Astrocyte (in vitro differentiated cells and primary cell): ENCODE data around the gene TENM4. TPM values are rescaled to one million over a fixed set of nuclear protein-coding genes. Genes with fewer than 3 reads are reported as not detected.

Experiments
- DNase-seq: peaks from one replicate; pipeline ENCODE4 v3.0.0-alpha.2; 2010; ENCODE audit warnings: low read depth
- FAIRE-seq: peaks from 2 replicates; lab custom pipeline; 2011; peaks lifted over from hg19 to GRCh38; lab: Jason Lieb, UNC
- H2AFZ ChIP-seq: 2 replicates; pipeline ENCODE4 v1.6.0; 2012; ENCODE audit warnings: low read depth, low read length, inconsistent platforms
- H3K27ac ChIP-seq: 2 replicates; pipeline ENCODE4 v1.5.1; 2011; ENCODE audit warnings: low read depth, low read length, inconsistent platforms
- H3K27me3 ChIP-seq: 2 replicates; pipeline ENCODE4 v1.6.0; 2011; ENCODE audit warnings: low read length, inconsistent platforms; ENCODE audit not compliant: insufficient read depth
- H3K36me3 ChIP-seq: 2 replicates; pipeline ENCODE4 v1.5.1; 2011; ENCODE audit warnings: low read length, inconsistent platforms; ENCODE audit not compliant: insufficient read depth
- H3K4me1 ChIP-seq: 2 replicates; pipeline ENCODE4 v1.5.1; 2011; ENCODE audit warnings: low read length, inconsistent platforms; ENCODE audit not compliant: insufficient read depth
- H3K4me2 ChIP-seq: 2 replicates; pipeline ENCODE4 v1.6.0; 2012; ENCODE audit warnings: low read length, inconsistent platforms
- H3K4me3 ChIP-seq: 2 replicates; pipeline ENCODE4 v1.5.1; 2011; ENCODE audit warnings: low read depth, mild to moderate bottlenecking, low read length, inconsistent platforms; ENCODE audit not compliant: insufficient read depth
- H3K79me2 ChIP-seq: 2 replicates; pipeline ENCODE4 v1.6.0; 2012; ENCODE audit warnings: mild to moderate bottlenecking, low read length, inconsistent platforms; ENCODE audit not compliant: insufficient read depth
- H3K9ac ChIP-seq: 2 replicates; pipeline ENCODE4 v1.6.0; 2012; ENCODE audit warnings: mild to moderate bottlenecking, low read length, inconsistent platforms
- H3K9me3 ChIP-seq: 2 replicates; pipeline ENCODE4 v1.5.1; 2012; ENCODE audit warnings: low read depth, mild to moderate bottlenecking, low read length, inconsistent platforms; ENCODE audit not compliant: insufficient read depth
- H4K20me1 ChIP-seq: 2 replicates; pipeline ENCODE4 v1.6.0; 2012; ENCODE audit warnings: low read length, inconsistent platforms; ENCODE audit not compliant: insufficient read depth
- H3K27ac Mint-ChIP-seq: one replicate; pipeline ENCODE4 v1.8.0; 2021; ENCODE audit warnings: mild to moderate bottlenecking, mixed read lengths; ENCODE audit not compliant: unreplicated experiment
- H3K27me3 Mint-ChIP-seq: one replicate; pipeline ENCODE4 v1.8.0; 2021; ENCODE audit warnings: low read depth, mixed read lengths; ENCODE audit not compliant: unreplicated experiment
- H3K36me3 Mint-ChIP-seq: one replicate; pipeline ENCODE4 v1.8.0; 2021; ENCODE audit warnings: low read depth, mixed read lengths; ENCODE audit not compliant: unreplicated experiment
- H3K4me1 Mint-ChIP-seq: one replicate; pipeline ENCODE4 v1.8.0; 2021; ENCODE audit warnings: low read depth, mixed read lengths; ENCODE audit not compliant: unreplicated experiment
- H3K4me3 Mint-ChIP-seq: one replicate; pipeline ENCODE4 v1.8.0; 2021; ENCODE audit warnings: mild to moderate bottlenecking, moderate library complexity, mixed read lengths; ENCODE audit not compliant: unreplicated experiment
- H3K9me3 Mint-ChIP-seq: one replicate; pipeline ENCODE4 v1.8.0; 2021; ENCODE audit warnings: mild to moderate bottlenecking, mixed read lengths; ENCODE audit not compliant: unreplicated experiment
- EZH2 ChIP-seq: IDR thresholded peaks from 2 replicates; pipeline ENCODE4 v1.6.1; 2012; ENCODE audit warnings: mild to moderate bottlenecking, low read length, inconsistent platforms; ENCODE audit not compliant: insufficient read depth
- total RNA-seq: library from RNA; stranded (reverse); gene quantifications from 2 replicates; pipeline ENCODE4 v1.2.1, GENCODE V29; 2021
- TF ChIP-seq, protein P1 (sequence below): IDR thresholded peaks from 2 replicates; pipeline ENCODE4 v1.5.1; 2011; ENCODE audit warnings: low read depth, mild to moderate bottlenecking, inconsistent platforms, low read length, moderate library complexity; ENCODE audit not compliant: insufficient read depth

TENM4 gene
- total RNA-seq, 1 donor from 2014 or later, result 7.5 TPM

- Histone ChIP-seq H3K27ac (no peak overlapping the region), H3K79me2 (no peaks in the 10 kb centered on the region), H3K4me3 (no peak overlapping the region), H3K36me3 (no peaks in the 10 kb centered on the region), H3K27me3 (no peaks in the 10 kb centered on the region), H2AFZ (no peak overlapping the region), H3K4me1 (no peaks in the 10 kb centered on the region), H3K9ac (no peak overlapping the region), H3K9me3 (no peaks in the 10 kb centered on the region), H3K4me2 (no peak overlapping the region), H4K20me1 (no peaks in the 10 kb centered on the region)
- Mint-ChIP-seq H3K27me3 (peaks cover 18% of the 10 kb centered on the region), H3K27ac (no peak overlapping the region), H3K9me3 (peaks cover 7% of the 10 kb centered on the region), H3K4me1 (no peaks in the 10 kb centered on the region), H3K36me3 (peaks cover 2% of the 10 kb centered on the region), H3K4me3 (no peak overlapping the region)
- DNase-seq, result no peak
- no peak for FAIRE-seq
- TF ChIP-seq EZH2, result no peak
- TF ChIP-seq, protein P1, sequence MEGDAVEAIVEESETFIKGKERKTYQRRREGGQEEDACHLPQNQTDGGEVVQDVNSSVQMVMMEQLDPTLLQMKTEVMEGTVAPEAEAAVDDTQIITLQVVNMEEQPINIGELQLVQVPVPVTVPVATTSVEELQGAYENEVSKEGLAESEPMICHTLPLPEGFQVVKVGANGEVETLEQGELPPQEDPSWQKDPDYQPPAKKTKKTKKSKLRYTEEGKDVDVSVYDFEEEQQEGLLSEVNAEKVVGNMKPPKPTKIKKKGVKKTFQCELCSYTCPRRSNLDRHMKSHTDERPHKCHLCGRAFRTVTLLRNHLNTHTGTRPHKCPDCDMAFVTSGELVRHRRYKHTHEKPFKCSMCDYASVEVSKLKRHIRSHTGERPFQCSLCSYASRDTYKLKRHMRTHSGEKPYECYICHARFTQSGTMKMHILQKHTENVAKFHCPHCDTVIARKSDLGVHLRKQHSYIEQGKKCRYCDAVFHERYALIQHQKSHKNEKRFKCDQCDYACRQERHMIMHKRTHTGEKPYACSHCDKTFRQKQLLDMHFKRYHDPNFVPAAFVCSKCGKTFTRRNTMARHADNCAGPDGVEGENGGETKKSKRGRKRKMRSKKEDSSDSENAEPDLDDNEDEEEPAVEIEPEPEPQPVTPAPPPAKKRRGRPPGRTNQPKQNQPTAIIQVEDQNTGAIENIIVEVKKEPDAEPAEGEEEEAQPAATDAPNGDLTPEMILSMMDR, result no peak
These were observed 445.7 kb downstream of the TENM4 start for GRCh38 chr11:78995171-78995570.

- no peak overlapping the region for H3K4me3 Mint-ChIP-seq
- no peaks in the 10 kb centered on the region for H3K9me3 Mint-ChIP-seq
These were observed 446.9 kb downstream of the TENM4 start for GRCh38 chr11:78993802-78994430.

DNA sequence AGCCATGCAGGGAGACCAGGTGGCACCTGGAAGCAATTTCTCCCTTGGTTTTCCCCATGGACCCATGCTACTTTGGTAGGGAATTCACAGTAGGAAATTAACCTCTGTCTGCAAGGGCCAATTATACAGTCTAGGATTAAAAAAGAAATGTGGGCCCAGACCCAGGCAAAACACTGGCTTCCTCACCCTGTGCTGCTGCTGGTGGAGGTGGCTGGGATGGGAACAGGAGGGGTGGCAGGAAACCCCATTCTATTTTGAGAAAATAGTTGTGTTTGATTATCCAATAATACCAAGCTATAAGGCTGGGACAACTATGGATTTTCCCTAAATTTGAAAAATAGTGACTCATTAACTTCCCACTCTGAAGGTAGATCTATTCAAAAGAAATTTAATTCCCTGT lies 449.1 kb downstream of the TENM4 start:
- FAIRE-seq, result no peak
- Histone ChIP-seq H3K36me3 (no peaks in the 10 kb centered on the region), H3K9me3 (no peaks in the 10 kb centered on the region), H3K79me2 (no peaks in the 10 kb centered on the region), H4K20me1 (no peaks in the 10 kb centered on the region), H3K27ac (no peak overlapping the region), H3K9ac (no peak overlapping the region), H2AFZ (no peak overlapping the region), H3K27me3 (no peaks in the 10 kb centered on the region), H3K4me3 (no peak overlapping the region), H3K4me1 (no peaks in the 10 kb centered on the region), H3K4me2 (no peak overlapping the region)
- no peaks in the 10 kb centered on the region for H3K36me3 Mint-ChIP-seq
- no peaks in the 10 kb centered on the region for H3K9me3 Mint-ChIP-seq
- H3K27ac Mint-ChIP-seq, result no peak overlapping the region
- H3K4me1 Mint-ChIP-seq, result no peaks in the 10 kb centered on the region
- peaks cover 20% of the 10 kb centered on the region for H3K27me3 Mint-ChIP-seq
- DNase-seq, result no peak
- TF ChIP-seq EZH2, result no peak
- TF ChIP-seq, protein P1, result no peak
- no peak overlapping the region for H3K4me3 Mint-ChIP-seq

More at GRCh38 chr11:78993802-78994430, 446.9 kb downstream of the TENM4 start:
- no peaks in the 10 kb centered on the region for H4K20me1 ChIP-seq
- TF ChIP-seq EZH2, result no peak
- TF ChIP-seq, protein P1, result no peak
- H3K36me3 Mint-ChIP-seq, result no peaks in the 10 kb centered on the region
- H3K36me3 ChIP-seq, result no peaks in the 10 kb centered on the region
- H3K4me1 Mint-ChIP-seq, result no peaks in the 10 kb centered on the region
- no peak overlapping the region for H3K4me3 ChIP-seq
- no peaks in the 10 kb centered on the region for H3K79me2 ChIP-seq
- no peak overlapping the region for H3K4me2 ChIP-seq
- H3K9me3 ChIP-seq, result no peaks in the 10 kb centered on the region
- H3K27me3 Mint-ChIP-seq, result peaks cover 18% of the 10 kb centered on the region
- H3K4me1 ChIP-seq, result no peaks in the 10 kb centered on the region
- no peak for FAIRE-seq
- H2AFZ ChIP-seq, result no peak overlapping the region
- H3K27ac Mint-ChIP-seq, result no peak overlapping the region
- no peak overlapping the region for H3K27ac ChIP-seq
- no peak overlapping the region for H3K9ac ChIP-seq
- no peak for DNase-seq
- no peaks in the 10 kb centered on the region for H3K27me3 ChIP-seq
